ENCODE measurements around the gene SARDH.
"Not testable (repeated sequence)": the region's sequence is repeated elsewhere in the genome, so short reads cannot be mapped to it uniquely, and the experiment has no call there.

Gene SARDH

GRCh38 chr9:133681658-133682306 lies 56.4 kb downstream of the SARDH start:
- DNase-seq: no peak

DNA sequence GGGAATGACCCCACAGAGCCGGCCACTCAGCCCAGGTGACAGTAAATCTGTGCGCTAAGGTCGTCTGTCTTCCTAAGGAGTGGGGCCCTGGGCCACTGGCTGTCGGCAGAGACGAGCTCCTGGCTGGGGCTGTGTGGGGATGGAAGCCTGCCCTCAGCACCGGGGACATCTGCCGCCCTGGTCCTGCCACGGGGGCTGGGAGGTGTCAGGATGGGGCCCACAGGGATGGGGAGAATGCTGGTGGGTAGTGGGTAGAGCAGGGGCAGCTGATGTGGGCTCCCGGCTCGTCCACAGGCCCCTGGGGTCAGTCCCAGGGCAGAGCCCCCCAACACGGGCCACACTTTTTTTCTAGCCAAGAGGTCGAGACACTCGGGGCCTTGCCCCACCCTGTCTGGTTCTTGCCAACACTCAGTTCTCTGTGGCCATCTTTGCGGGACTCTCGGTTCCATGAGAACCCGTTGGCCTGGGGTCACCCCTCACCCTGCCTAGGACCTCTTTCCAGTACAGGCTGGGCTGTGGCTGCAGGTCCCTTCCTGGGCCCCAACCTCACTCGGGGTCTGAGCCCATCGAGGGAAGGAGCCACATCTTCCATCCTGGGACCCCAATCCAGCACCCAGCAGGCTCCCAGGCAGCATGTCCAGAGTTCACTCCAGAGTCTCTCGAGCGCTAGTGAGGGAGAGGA lies 57.0 kb downstream of the SARDH start:
- DNase-seq: no peak

- DNase-seq: no peak
Observed at GRCh38 chr9:133680250-133680975, 57.7 kb downstream of the SARDH start.

GRCh38 chr9:133679466-133680061 lies 58.6 kb downstream of the SARDH start:
- no peak for DNase-seq

GRCh38 chr9:133679056-133679455 lies 59.1 kb downstream of the SARDH start:
- no peak for DNase-seq

DNA sequence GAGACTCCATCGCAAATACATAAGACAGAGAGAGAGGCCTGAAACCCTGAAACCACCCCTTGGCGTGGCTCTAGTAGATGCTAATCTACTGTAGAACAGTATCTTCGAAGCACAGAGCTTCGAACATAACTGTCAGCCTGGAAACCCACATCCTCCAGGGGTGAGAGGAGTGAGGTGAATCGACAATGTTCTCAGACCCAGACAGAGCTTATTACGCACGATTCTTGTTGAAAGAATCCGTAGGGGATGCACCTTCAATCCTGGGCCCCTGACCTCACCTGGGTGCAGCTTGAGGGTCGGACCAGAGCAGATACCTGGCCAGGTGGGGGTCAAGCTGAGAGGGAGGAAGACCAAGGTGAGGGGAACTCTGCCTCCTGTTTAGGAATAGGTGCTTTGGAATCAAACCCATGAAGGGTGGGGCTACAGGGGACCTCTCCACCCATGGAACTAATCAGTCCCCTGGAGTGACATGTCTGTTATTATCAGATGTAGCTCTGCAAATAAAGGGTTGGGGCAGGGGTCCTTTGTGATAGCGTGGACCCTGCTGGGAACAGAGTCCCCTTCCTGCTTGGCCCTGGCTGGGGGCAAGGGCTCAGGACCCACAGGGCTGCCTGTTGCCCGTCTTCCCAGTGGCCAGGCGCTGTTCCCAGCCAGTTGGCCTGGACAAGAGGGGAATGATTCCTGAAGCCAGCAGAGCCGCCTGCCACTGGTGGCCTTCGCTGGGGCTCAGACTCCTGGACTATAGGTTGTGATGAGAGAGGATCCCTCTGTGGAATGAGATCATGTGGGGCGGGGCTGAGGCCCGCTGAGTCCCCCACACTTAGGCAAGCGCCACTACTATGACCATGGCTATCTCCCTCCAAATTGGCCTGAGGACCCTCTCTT lies 60.8 kb downstream of the SARDH start:
- DNase-seq: no peak

GRCh38 chr9:133676450-133676849 lies 61.7 kb downstream of the SARDH start:
- no peak for DNase-seq

- not testable (repeated sequence) for DNase-seq
Observed at GRCh38 chr9:133675796-133676195, 62.4 kb downstream of the SARDH start.

GRCh38 chr9:133674091-133674490 lies 64.1 kb downstream of the SARDH start:
- DNase-seq: no peak

DNA sequence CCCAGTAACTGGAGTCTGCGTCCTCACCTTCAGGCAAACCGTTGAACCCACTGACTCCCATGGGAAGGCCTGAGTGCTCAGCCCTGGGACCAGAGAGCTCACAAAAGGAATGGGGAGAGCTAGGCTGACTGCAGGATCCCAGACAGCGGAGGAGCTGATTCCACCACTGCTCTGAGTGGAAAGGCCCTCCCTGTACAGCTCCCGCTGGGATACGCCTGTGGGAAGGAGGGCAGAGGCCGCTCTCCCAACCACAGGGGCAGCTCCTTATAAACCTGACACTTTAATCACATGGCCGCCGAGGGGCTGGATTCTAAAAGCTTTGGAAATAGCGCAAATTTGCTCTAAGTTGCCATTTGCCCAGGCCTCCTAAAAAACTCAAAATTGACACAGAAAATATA lies 64.9 kb downstream of the SARDH start:
- no peak for DNase-seq

- no peak for DNase-seq
Observed at GRCh38 chr9:133672503-133673257, 65.5 kb downstream of the SARDH start.

DNA sequence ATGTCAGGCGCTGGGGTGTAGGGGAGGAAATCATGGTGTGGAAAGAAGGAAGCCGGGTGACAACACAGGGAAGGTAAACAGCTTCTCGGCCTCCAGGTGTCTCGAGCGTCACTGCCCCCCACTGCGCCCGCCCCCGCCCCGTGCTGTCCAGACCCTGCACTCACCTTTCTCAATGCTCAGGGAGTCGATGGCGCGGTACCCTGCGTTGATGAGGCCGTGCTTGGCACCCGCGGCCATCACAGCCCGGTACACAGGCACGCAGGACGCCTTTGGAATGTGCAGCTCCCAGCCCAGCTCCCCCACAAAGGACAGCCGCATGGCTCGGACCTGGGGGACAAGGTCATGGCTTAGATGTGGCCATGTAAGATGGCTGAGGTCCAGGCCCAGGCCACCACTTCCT lies 66.8 kb downstream of the SARDH start:
- no peak for DNase-seq

GRCh38 chr9:133670466-133670865 lies 67.7 kb downstream of the SARDH start:
- DNase-seq: no peak

DNA sequence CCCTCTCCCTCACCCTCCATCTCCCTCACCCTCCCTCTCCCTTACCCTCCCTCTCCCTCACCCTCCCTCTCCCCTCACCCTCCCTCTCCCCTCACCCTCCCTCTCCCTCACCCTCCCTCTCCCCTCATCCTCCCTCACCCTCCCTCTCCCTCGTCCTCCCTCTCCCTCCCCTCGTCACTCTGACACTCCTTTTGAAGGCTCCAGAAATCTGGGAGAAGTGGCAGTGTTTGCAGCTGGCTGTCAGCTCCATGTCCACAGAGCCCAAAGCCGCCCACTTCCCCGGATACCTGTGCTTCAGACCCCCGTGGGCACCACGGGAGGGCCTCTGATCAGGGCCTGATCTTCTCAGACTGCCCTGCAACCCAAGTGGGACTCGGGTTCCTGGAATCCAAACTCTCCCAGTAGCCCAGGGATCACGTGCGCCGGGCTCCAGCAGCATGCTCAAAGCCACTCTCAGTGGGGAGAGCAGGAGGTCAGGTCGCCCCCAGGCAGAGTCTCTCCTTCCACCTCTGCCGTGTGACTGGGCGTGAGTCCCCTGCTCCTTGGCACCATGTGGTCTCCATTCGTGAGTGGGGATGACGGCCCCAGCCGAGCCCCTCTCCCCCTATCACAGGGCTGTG lies 68.9 kb downstream of the SARDH start:
- DNase-seq: no peak

DNA sequence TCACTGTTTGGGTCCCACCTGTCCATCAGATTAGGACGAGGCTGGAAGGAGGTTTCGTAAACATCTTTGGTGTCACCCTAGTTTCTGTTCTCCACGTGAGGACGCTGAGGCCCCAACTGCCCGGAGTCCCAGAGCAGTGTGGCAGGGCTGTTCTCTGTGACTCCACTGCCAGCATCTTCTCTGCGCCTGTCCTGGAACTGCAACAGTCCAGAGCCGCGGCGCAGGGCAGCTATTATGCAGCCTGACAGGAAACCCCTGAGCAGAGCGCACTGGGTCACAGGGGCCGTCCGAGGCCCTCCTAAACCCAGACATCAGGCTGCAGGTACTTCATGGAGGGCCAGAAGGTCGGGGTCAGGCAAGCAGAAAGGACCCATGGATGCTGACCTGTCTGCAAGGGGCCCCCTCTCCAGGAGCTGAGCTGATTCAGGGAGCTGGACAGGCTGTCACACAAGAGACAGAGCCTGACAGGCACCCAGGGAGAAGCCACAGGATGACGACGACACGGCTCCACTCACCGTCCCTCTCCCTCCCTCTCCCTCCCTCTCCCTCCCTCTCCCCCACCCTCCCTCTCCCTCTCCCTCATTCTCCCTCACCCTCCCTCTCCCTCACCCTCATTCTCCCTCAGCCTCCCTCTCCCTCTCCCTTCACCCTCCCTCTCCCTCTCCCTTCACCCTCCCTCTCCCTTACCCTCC lies 70.2 kb downstream of the SARDH start:
- DNase-seq: no peak

GRCh38 chr9:133666845-133667244 lies 71.3 kb downstream of the SARDH start:
- DNase-seq: no peak

- DNase-seq: no peak
Observed at GRCh38 chr9:133666387-133666786, 71.8 kb downstream of the SARDH start.

- DNase-seq: no peak
Observed at GRCh38 chr9:133665535-133665934, 72.6 kb downstream of the SARDH start.

DNA sequence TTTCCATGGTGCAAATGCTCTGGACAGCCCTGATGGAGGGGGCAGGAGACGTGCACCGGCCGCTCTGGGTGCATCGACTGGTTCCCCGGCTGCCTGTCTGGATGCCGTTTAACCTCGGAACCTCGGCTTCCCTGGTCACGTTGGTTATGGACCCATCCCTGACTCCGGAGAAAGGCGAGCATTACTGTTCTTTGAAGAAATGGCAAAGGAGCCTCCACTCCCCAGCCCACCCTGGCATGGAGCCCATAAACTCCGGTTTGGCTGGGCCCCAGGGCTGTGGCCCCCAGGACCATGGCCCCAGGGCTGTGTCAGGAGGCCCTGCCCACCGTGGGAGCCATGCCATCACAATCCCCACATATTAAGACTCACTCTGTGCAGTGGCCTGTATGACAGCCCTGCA lies 73.1 kb downstream of the SARDH start:
- no peak for DNase-seq

GRCh38 chr9:133664173-133665050 lies 73.7 kb downstream of the SARDH start:
- no peak for DNase-seq
